ENCODE data around the gene LRP8. TPM values are rescaled to one million over a fixed set of nuclear protein-coding genes. Genes with fewer than 3 reads are reported as not detected.

LRP8 gene
- total RNA-seq, 1 donor from 2014 or later, result 12.8 TPM

DNA sequence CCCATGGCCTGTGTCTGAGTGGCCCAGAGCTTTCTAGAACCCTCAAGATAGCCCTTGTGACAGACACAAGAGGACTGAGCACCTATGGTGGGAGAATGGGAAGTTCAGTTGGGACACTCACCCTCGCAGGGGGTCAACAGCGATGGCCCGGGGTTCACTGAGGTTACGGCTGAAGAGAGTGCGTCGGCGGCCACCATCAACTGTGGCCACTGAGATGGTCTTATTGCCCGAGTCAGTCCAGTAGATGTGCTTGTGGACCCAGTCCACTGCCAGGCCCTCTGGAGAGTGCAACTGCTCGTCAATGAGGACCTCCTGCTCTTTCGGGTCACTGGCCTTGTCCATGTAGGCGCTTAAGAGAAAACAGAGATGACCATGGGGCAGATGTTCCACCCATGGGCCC lies 63.8 kb downstream of the LRP8 start:
- no peaks in the 10 kb centered on the region for H3K27me3 Mint-ChIP-seq (ENCODE audit: low read depth, unreplicated experiment)
- H3K79me2 ChIP-seq (ENCODE audit: insufficient read depth, low read length), result no peaks in the 10 kb centered on the region
- no peak for TF ChIP-seq EZH2 (IDR thresholded peaks at IDR 0.05; ENCODE audit: insufficient read depth, low read length)
- TF ChIP-seq, protein P1, sequence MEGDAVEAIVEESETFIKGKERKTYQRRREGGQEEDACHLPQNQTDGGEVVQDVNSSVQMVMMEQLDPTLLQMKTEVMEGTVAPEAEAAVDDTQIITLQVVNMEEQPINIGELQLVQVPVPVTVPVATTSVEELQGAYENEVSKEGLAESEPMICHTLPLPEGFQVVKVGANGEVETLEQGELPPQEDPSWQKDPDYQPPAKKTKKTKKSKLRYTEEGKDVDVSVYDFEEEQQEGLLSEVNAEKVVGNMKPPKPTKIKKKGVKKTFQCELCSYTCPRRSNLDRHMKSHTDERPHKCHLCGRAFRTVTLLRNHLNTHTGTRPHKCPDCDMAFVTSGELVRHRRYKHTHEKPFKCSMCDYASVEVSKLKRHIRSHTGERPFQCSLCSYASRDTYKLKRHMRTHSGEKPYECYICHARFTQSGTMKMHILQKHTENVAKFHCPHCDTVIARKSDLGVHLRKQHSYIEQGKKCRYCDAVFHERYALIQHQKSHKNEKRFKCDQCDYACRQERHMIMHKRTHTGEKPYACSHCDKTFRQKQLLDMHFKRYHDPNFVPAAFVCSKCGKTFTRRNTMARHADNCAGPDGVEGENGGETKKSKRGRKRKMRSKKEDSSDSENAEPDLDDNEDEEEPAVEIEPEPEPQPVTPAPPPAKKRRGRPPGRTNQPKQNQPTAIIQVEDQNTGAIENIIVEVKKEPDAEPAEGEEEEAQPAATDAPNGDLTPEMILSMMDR (IDR thresholded peaks at IDR 0.05; ENCODE audit: insufficient read depth, low read depth, low read length), result no peak
- no peaks in the 10 kb centered on the region for H3K27me3 ChIP-seq (ENCODE audit: insufficient read depth, low read length)
- no peak overlapping the region for H3K4me3 ChIP-seq (ENCODE audit: insufficient read depth, low read depth, low read length)
- H3K4me1 ChIP-seq (ENCODE audit: insufficient read depth, low read length), result no peaks in the 10 kb centered on the region
- H4K20me1 ChIP-seq (ENCODE audit: insufficient read depth, low read length), result no peaks in the 10 kb centered on the region
- no peak overlapping the region for H3K4me3 Mint-ChIP-seq (ENCODE audit: unreplicated experiment)
- H3K9me3 Mint-ChIP-seq (ENCODE audit: unreplicated experiment), result no peaks in the 10 kb centered on the region
- no peak overlapping the region for H2AFZ ChIP-seq (ENCODE audit: low read depth, low read length)
- no peaks in the 10 kb centered on the region for H3K9me3 ChIP-seq (ENCODE audit: insufficient read depth, low read depth, low read length)
- peaks cover 11% of the 10 kb centered on the region for H3K36me3 Mint-ChIP-seq (ENCODE audit: low read depth, unreplicated experiment)
- FAIRE-seq (no peak), DNase-seq (ENCODE audit: low read depth) (no peak)
- no peak overlapping the region for H3K4me2 ChIP-seq (ENCODE audit: low read length)
- H3K36me3 ChIP-seq (ENCODE audit: insufficient read depth, low read length), result peaks cover 28% of the 10 kb centered on the region
- H3K4me1 Mint-ChIP-seq (ENCODE audit: low read depth, unreplicated experiment), result no peaks in the 10 kb centered on the region
- H3K27ac Mint-ChIP-seq (ENCODE audit: unreplicated experiment), result no peak overlapping the region
- no peak overlapping the region for H3K9ac ChIP-seq (ENCODE audit: low read length)
- no peak overlapping the region for H3K27ac ChIP-seq (ENCODE audit: low read depth, low read length)

DNA sequence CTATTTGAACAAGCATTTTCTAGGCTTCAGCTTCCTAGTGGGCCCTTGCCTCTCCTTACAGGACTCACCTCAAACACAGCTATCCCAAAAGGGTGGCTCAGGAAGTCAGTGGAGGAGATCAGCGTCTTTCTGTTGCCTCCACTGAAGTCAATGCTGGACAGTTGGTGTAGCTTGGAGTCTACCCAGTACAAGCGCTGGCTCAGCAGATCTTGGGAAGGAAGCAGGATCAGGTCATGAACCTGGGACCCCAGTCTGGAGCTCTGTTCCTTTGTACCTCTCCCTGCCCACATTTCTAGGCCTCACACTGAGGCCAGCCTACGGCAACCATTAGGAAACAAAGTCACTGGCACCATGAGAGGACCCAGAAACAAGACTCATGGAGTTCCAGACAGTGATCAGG lies 65.9 kb downstream of the LRP8 start:
- H2AFZ ChIP-seq (ENCODE audit: low read depth, low read length), result no peak overlapping the region
- TF ChIP-seq, protein P1 (IDR thresholded peaks at IDR 0.05; ENCODE audit: insufficient read depth, low read depth, low read length), result no peak
- TF ChIP-seq EZH2 (IDR thresholded peaks at IDR 0.05; ENCODE audit: insufficient read depth, low read length), result no peak
- H3K27me3 ChIP-seq (ENCODE audit: insufficient read depth, low read length), result no peaks in the 10 kb centered on the region
- Mint-ChIP-seq H3K36me3 (ENCODE audit: low read depth, unreplicated experiment) (peaks cover 13% of the 10 kb centered on the region), H3K4me1 (ENCODE audit: low read depth, unreplicated experiment) (no peaks in the 10 kb centered on the region), H3K27ac (ENCODE audit: unreplicated experiment) (no peak overlapping the region), H3K9me3 (ENCODE audit: unreplicated experiment) (no peaks in the 10 kb centered on the region), H3K27me3 (ENCODE audit: low read depth, unreplicated experiment) (no peaks in the 10 kb centered on the region), H3K4me3 (ENCODE audit: unreplicated experiment) (no peak overlapping the region)
- H3K79me2 ChIP-seq (ENCODE audit: insufficient read depth, low read length), result no peaks in the 10 kb centered on the region
- FAIRE-seq (no peak), DNase-seq (ENCODE audit: low read depth) (no peak)
- no peaks in the 10 kb centered on the region for H3K9me3 ChIP-seq (ENCODE audit: insufficient read depth, low read depth, low read length)
- H3K4me1 ChIP-seq (ENCODE audit: insufficient read depth, low read length), result no peaks in the 10 kb centered on the region
- no peak overlapping the region for H3K4me2 ChIP-seq (ENCODE audit: low read length)
- no peak overlapping the region for H3K9ac ChIP-seq (ENCODE audit: low read length)
- H3K4me3 ChIP-seq (ENCODE audit: insufficient read depth, low read depth, low read length), result no peak overlapping the region
- H3K36me3 ChIP-seq (ENCODE audit: insufficient read depth, low read length), result peaks cover 31% of the 10 kb centered on the region
- no peaks in the 10 kb centered on the region for H4K20me1 ChIP-seq (ENCODE audit: insufficient read depth, low read length)
- no peak overlapping the region for H3K27ac ChIP-seq (ENCODE audit: low read depth, low read length)

DNA sequence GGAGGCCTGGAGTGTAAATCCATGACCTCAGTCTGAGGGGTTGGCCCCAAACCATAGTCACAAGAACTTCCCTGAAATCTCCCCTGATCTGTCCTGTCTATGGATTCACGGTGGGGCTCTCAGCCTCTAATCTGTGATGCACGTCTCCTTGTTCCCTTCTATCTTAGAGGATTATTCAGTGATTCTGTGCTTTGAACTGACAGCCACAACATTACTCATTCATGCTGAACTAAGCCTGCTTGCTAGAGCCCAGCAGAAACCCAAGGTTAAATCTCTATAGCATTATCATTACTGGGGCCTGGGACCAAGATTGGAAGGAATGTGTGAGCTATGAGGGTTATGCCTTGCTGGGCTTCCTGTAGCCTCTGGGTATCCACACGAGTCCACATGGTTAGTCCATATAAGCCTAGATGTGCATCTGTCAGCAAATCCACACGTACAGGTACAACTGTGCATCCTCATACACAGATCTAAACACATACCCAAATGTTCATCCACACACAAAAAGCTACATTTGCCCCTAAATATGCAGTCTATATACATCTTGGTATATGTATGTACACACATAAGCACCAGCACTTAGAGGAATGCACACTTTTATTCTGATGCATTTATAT lies 67.1 kb downstream of the LRP8 start:
- no peaks in the 10 kb centered on the region for H3K4me1 Mint-ChIP-seq (ENCODE audit: low read depth, unreplicated experiment)
- no peaks in the 10 kb centered on the region for H3K79me2 ChIP-seq (ENCODE audit: insufficient read depth, low read length)
- no peak overlapping the region for H3K9ac ChIP-seq (ENCODE audit: low read length)
- H3K9me3 ChIP-seq (ENCODE audit: insufficient read depth, low read depth, low read length), result no peaks in the 10 kb centered on the region
- H3K4me3 Mint-ChIP-seq (ENCODE audit: unreplicated experiment), result no peak overlapping the region
- no peak for FAIRE-seq
- H3K27ac ChIP-seq (ENCODE audit: low read depth, low read length), result no peak overlapping the region
- no peaks in the 10 kb centered on the region for H3K9me3 Mint-ChIP-seq (ENCODE audit: unreplicated experiment)
- H3K27me3 ChIP-seq (ENCODE audit: insufficient read depth, low read length), result no peaks in the 10 kb centered on the region
- H4K20me1 ChIP-seq (ENCODE audit: insufficient read depth, low read length), result no peaks in the 10 kb centered on the region
- no peak overlapping the region for H3K4me3 ChIP-seq (ENCODE audit: insufficient read depth, low read depth, low read length)
- H3K4me2 ChIP-seq (ENCODE audit: low read length), result no peak overlapping the region
- H3K27ac Mint-ChIP-seq (ENCODE audit: unreplicated experiment), result no peak overlapping the region
- peaks cover 15% of the 10 kb centered on the region for H3K36me3 Mint-ChIP-seq (ENCODE audit: low read depth, unreplicated experiment)
- TF ChIP-seq EZH2 (IDR thresholded peaks at IDR 0.05; ENCODE audit: insufficient read depth, low read length), result no peak
- TF ChIP-seq, protein P1 (IDR thresholded peaks at IDR 0.05; ENCODE audit: insufficient read depth, low read depth, low read length), result no peak
- no peaks in the 10 kb centered on the region for H3K4me1 ChIP-seq (ENCODE audit: insufficient read depth, low read length)
- no peaks in the 10 kb centered on the region for H3K27me3 Mint-ChIP-seq (ENCODE audit: low read depth, unreplicated experiment)
- no peak overlapping the region for H2AFZ ChIP-seq (ENCODE audit: low read depth, low read length)
- peaks cover 34% of the 10 kb centered on the region for H3K36me3 ChIP-seq (ENCODE audit: insufficient read depth, low read length)
- no peak for DNase-seq (ENCODE audit: low read depth)

Data from astrocyte (in vitro differentiated cells and primary cell).